Body of pancreas (tissue), 4 donors: ENCODE data around the gene ESYT2.

Source experiments
- CTCF ChIP-seq, 7 experiments: fragments of 450-650 bp in 4 of 7; fragments of 200-600 bp in 3 of 7; sonication (generic) in 3 of 7; IDR thresholded peaks; one replicate each; pipeline ENCODE4 v1.5.1; 2016 to 2019; ENCODE audit warnings: antibody characterized with exemption in 7 of 7
- POLR2A ChIP-seq, 3 donors: fragments of 450-650 bp; IDR thresholded peaks; one replicate each; pipeline ENCODE4 v1.6.1; 2016; ENCODE audit warnings: antibody characterized with exemption in 3 of 3, mild to moderate bottlenecking in 2 of 3

- TF ChIP-seq CTCF (IDR thresholded peaks at IDR 0.05) (no peak), POLR2A (IDR thresholded peaks at IDR 0.05) (no peak)
Measured at GRCh38 chr7:158740657-158741293, 88.5 kb downstream of the ESYT2 start.
